Measurements from ENCODE around the gene EXD2. TPM values are rescaled to one million over a fixed set of nuclear protein-coding genes. Genes with fewer than 3 reads are reported as not detected.
"Not testable (repeated sequence)": the region's sequence is repeated elsewhere in the genome, so short reads cannot be mapped to it uniquely, and the experiment has no call there.

Gene EXD2
- 17.7 TPM for total RNA-seq
- long read RNA-seq, partial matches to known transcripts: 4 of 21 reads
- long read RNA-seq, other reads (novel, unspliced or antisense): 13 of 21 reads

- ATAC-seq: peak; percentile 99
- intact Hi-C loops (cut with micrococcal nuclease): loop anchor here (10.0 kb wide), 1 partner anchor 57 kb away; no protein-coding TSS in a partner anchor
- peak; percentile 90 for DNase-seq
Observed at GRCh38 chr14:69191340-69192111, at the start of gene EXD2. Gene EXD2, plus strand, starts transcription at chr14:69191498. Its CDS starts 17,973 bp downstream, at chr14:69209471.

- intact Hi-C loops (cut with micrococcal nuclease): no loop called here
- no peak for DNase-seq
- no peak for ATAC-seq
Observed at GRCh38 chr14:69141550-69141949, 49.7 kb upstream of the EXD2 start.

GRCh38 chr14:69142101-69142500 is 49.2 kb upstream of the EXD2 start:
- intact Hi-C loops (cut with micrococcal nuclease): no loop called here
- DNase-seq (no peak), ATAC-seq (no peak)

GRCh38 chr14:69149461-69150244 is 41.6 kb upstream of the EXD2 start:
- intact Hi-C loops (cut with micrococcal nuclease): no loop called here
- ATAC-seq: no peak

GRCh38 chr14:69151458-69152180 is 39.7 kb upstream of the EXD2 start:
- intact Hi-C loops (cut with micrococcal nuclease): no loop called here
- ATAC-seq (peak; percentile 77), DNase-seq (peak; percentile 82)

More at GRCh38 chr14:69149461-69150244, 41.6 kb upstream of the EXD2 start:
- DNase-seq: no peak

GRCh38 chr14:69152181-69152901 is 39.0 kb upstream of the EXD2 start:
- DNase-seq: peak; percentile 42
- intact Hi-C loops (cut with micrococcal nuclease): no loop called here
- ATAC-seq: peak; percentile 49

GRCh38 chr14:69152902-69153151 is 38.5 kb upstream of the EXD2 start, which contains the start of gene DCAF5:
Gene DCAF5, minus strand, starts transcription at chr14:69153119. Its CDS starts 141 bp downstream, at chr14:69152978.
- DNase-seq (peak; percentile 95), ATAC-seq (no peak)
- intact Hi-C loops (cut with micrococcal nuclease): no loop called here

- DNase-seq (no peak), ATAC-seq (peak; percentile 93)
- intact Hi-C loops (cut with micrococcal nuclease): no loop called here
Observed at GRCh38 chr14:69153152-69153872, 38.0 kb upstream of the EXD2 start.

GRCh38 chr14:69153873-69154270 is 37.4 kb upstream of the EXD2 start:
- peak; percentile 47 for DNase-seq
- ATAC-seq: peak; percentile 9

GRCh38 chr14:69154779-69155178 is 36.5 kb upstream of the EXD2 start:
- no peak for DNase-seq
- ATAC-seq: no peak
- intact Hi-C loops (cut with micrococcal nuclease): no loop called here

More at GRCh38 chr14:69153873-69154270, 37.4 kb upstream of the EXD2 start:
- intact Hi-C loops (cut with micrococcal nuclease): no loop called here

GRCh38 chr14:69156224-69156623 is 35.1 kb upstream of the EXD2 start:
- DNase-seq: no peak

GRCh38 chr14:69161590-69161989 is 29.7 kb upstream of the EXD2 start:
- no peak for DNase-seq
- intact Hi-C loops (cut with micrococcal nuclease): no loop called here
- no peak for ATAC-seq

More at GRCh38 chr14:69156224-69156623, 35.1 kb upstream of the EXD2 start:
- ATAC-seq: no peak
- intact Hi-C loops (cut with micrococcal nuclease): no loop called here

- intact Hi-C loops (cut with micrococcal nuclease); ATAC-seq; DNase-seq: not testable (repeated sequence)
Observed at GRCh38 chr14:69165787-69166186, 25.5 kb upstream of the EXD2 start.

GRCh38 chr14:69170839-69171238 is 20.5 kb upstream of the EXD2 start:
- intact Hi-C loops (cut with micrococcal nuclease): no loop called here
- ATAC-seq (no peak), DNase-seq (no peak)

- DNase-seq (no peak), ATAC-seq (no peak)
- intact Hi-C loops (cut with micrococcal nuclease): no loop called here
Observed at GRCh38 chr14:69171569-69171968, 19.7 kb upstream of the EXD2 start.

GRCh38 chr14:69175130-69175529 is 16.2 kb upstream of the EXD2 start:
- DNase-seq (no peak), ATAC-seq (no peak)
- intact Hi-C loops (cut with micrococcal nuclease): no loop called here

- ATAC-seq (no peak), DNase-seq (no peak)
- intact Hi-C loops (cut with micrococcal nuclease): no loop called here
Observed at GRCh38 chr14:69181491-69181890, 9.8 kb upstream of the EXD2 start.

- DNase-seq; ATAC-seq; intact Hi-C loops (cut with micrococcal nuclease): not testable (repeated sequence)
Observed at GRCh38 chr14:69182580-69182979, 8.7 kb upstream of the EXD2 start.
